DND-41 (cell line): ENCODE results near the gene AFF3.

ENCODE experiments used
- CTCF ChIP-seq: IDR thresholded peaks from 2 replicates; pipeline ENCODE4 v1.5.1; 2012; ENCODE audit warnings: borderline replicate concordance, low read length, moderate library complexity, mild to moderate bottlenecking; ENCODE audit not compliant: poor library complexity, severe bottlenecking; ENCODE audit errors: extremely low read depth
- EZH2 ChIP-seq: IDR thresholded peaks from 3 replicates; pipeline ENCODE4 v1.6.1; 2012; ENCODE audit warnings: borderline replicate concordance, low read depth, mild to moderate bottlenecking, moderate library complexity, low read length, inconsistent platforms; ENCODE audit not compliant: severe bottlenecking

- TF ChIP-seq CTCF (no peak), EZH2 (no peak)
These were observed 219.7 kb downstream of the AFF3 start for GRCh38 chr2:99922664-99923063.
